Small intestine (tissue), 7 donors: ENCODE data around the gene ROCK2. TPM values are rescaled to one million over a fixed set of nuclear protein-coding genes. Genes with fewer than 3 reads are reported as not detected.

Experiments used
- DNase-seq, 2 donors: peaks; one replicate each; pipeline versions ENCODE4 v3.0.0 to v3.0.0-alpha.2; 2013
- FAIRE-seq: peaks from 2 replicates; lab custom pipeline; 2012; peaks lifted over from hg19 to GRCh38; lab: Jason Lieb, UNC
- H3K27ac ChIP-seq, 3 donors: one replicate each; pipeline ENCODE4 v1.5.1; 2013; ENCODE audit warnings: low read length in 2 of 3, mild to moderate bottlenecking in 2 of 3, control low read depth in 1 of 3, inconsistent platforms in 1 of 3, low read depth in 1 of 3, moderate library complexity in 1 of 3
- H3K27me3 ChIP-seq, 3 donors: one replicate each; pipeline ENCODE4 v1.6.1; 2013; ENCODE audit warnings: low read length in 3 of 3, inconsistent platforms in 1 of 3; ENCODE audit not compliant: control insufficient read depth in 3 of 3, insufficient read depth in 3 of 3
- H3K36me3 ChIP-seq, 3 donors: one replicate each; pipeline ENCODE4 v1.6.1; 2013; ENCODE audit warnings: low read length in 3 of 3, inconsistent platforms in 1 of 3, low read depth in 1 of 3, mild to moderate bottlenecking in 1 of 3, moderate library complexity in 1 of 3; ENCODE audit not compliant: control insufficient read depth in 3 of 3, insufficient read depth in 2 of 3
- H3K4me1 ChIP-seq, 3 donors: one replicate each; pipeline ENCODE4 v1.6.1; 2013; ENCODE audit warnings: low read length in 2 of 3, inconsistent platforms in 1 of 3, low read depth in 1 of 3, mild to moderate bottlenecking in 1 of 3, moderate library complexity in 1 of 3; ENCODE audit not compliant: control insufficient read depth in 3 of 3, insufficient read depth in 2 of 3
- H3K4me3 ChIP-seq, 3 donors: one replicate each; pipeline ENCODE4 v1.5.1; 2013; ENCODE audit warnings: low read length in 3 of 3, control low read depth in 1 of 3, inconsistent platforms in 1 of 3, low read depth in 1 of 3, mild to moderate bottlenecking in 1 of 3, moderate library complexity in 1 of 3
- H3K9me3 ChIP-seq, 2 donors: one replicate each; pipeline ENCODE4 v1.6.1; 2013; ENCODE audit warnings: low read depth in 1 of 2, low read length in 1 of 2; ENCODE audit not compliant: control insufficient read depth in 2 of 2, insufficient read depth in 1 of 2
- WGBS, 3 donors: extraction: QIAGEN DNeasy Blood & Tissue Kit; methylation state at CpG; one replicate each; pipeline ENCODE4 v1.1.7; 2013; 5-methylcytosine and 5-hydroxymethylcytosine counted together
- polyA plus RNA-seq, 4 donors: library from polyadenylated mRNA; stranded (reverse) in 3 of 4; unstranded in 1 of 4; fragments of 200-250 nt in 3 of 4; fragments of 120-200 nt in 1 of 4; gene quantifications; one replicate each; pipeline versions ENCODE4 v1.2.1 to v1.2.3, GENCODE V29; 2013
- donor health status: healthy with polysubstance abuse.
- donor health status: control.
- donor health status: control.
- donor health status: Bipolar disorder and iron deficiency.
- donor health status: healthy.

ROCK2 gene
- polyA plus RNA-seq, 4 donors: 12.0 to 53.2 (median 16.0) TPM

GRCh38 chr2:11146076-11146475, 198.4 kb downstream of the ROCK2 start:
- WGBS, 3 donors: 91 to 93% (median 91%) methylated on average over 3 of the region's 3 CpGs
- DNase-seq: no peak
- H3K36me3 ChIP-seq: no peaks in the 10 kb centered on the region
- peaks cover 0 to 3% (median 0%) of the 10 kb centered on the region in 3 donors for H3K27me3 ChIP-seq
- no peaks in the 10 kb centered on the region for H3K4me1 ChIP-seq
- H3K4me3 ChIP-seq: no peak overlapping the region
- no peak for FAIRE-seq
- H3K9me3 ChIP-seq: peaks cover 0 to 8% of the 10 kb centered on the region in 2 donors
- H3K27ac ChIP-seq: no peak overlapping the region

GRCh38 chr2:11145350-11145749, 199.1 kb downstream of the ROCK2 start:
- Histone ChIP-seq H3K27ac (no peak overlapping the region), H3K4me1 (no peaks in the 10 kb centered on the region), H3K4me3 (no peak overlapping the region), H3K9me3 (peaks cover 0 to 8% of the 10 kb centered on the region in 2 donors), H3K27me3 (peaks cover 0 to 3% (median 0%) of the 10 kb centered on the region in 3 donors), H3K36me3 (no peaks in the 10 kb centered on the region)
- DNase-seq: no peak
- WGBS, 3 donors: 78 to 84% (median 82%) methylated on average over 1 of the region's 1 CpG
- no peak for FAIRE-seq

GRCh38 chr2:11144738-11145079, 199.7 kb downstream of the ROCK2 start:
- 85 to 88% (median 85%) methylated on average over 6 of the region's 6 CpGs for WGBS, 3 donors
- no peak for FAIRE-seq
- Histone ChIP-seq H3K9me3 (peaks cover 0 to 8% of the 10 kb centered on the region in 2 donors), H3K4me3 (no peak overlapping the region), H3K36me3 (no peaks in the 10 kb centered on the region), H3K27ac (no peak overlapping the region), H3K27me3 (peaks cover 0 to 3% (median 0%) of the 10 kb centered on the region in 3 donors), H3K4me1 (no peaks in the 10 kb centered on the region)
- DNase-seq: no peak

- H3K4me3 ChIP-seq: no peak overlapping the region
- DNase-seq: no peak
- 73 to 80% (median 77%) methylated on average over 7 of the region's 7 CpGs for WGBS, 3 donors
- peaks cover 0 to 3% (median 0%) of the 10 kb centered on the region in 3 donors for H3K27me3 ChIP-seq
- no peak overlapping the region for H3K27ac ChIP-seq
- FAIRE-seq: no peak
- no peaks in the 10 kb centered on the region for H3K4me1 ChIP-seq
- peaks cover 0 to 8% of the 10 kb centered on the region in 2 donors for H3K9me3 ChIP-seq
- H3K36me3 ChIP-seq: no peaks in the 10 kb centered on the region
These were observed 200.2 kb downstream of the ROCK2 start for GRCh38 chr2:11144077-11144737.

GRCh38 chr2:11142987-11143386, 201.4 kb downstream of the ROCK2 start:
- no peak overlapping the region for H3K27ac ChIP-seq
- no peaks in the 10 kb centered on the region for H3K36me3 ChIP-seq
- no peaks in the 10 kb centered on the region for H3K4me1 ChIP-seq
- H3K9me3 ChIP-seq: peaks cover 0 to 8% of the 10 kb centered on the region in 2 donors
- peaks cover 0 to 3% (median 0%) of the 10 kb centered on the region in 3 donors for H3K27me3 ChIP-seq
- 78 to 86% (median 79%) methylated on average over 6 of the region's 6 CpGs for WGBS, 3 donors
- no peak for FAIRE-seq
- no peak for DNase-seq
- H3K4me3 ChIP-seq: no peak overlapping the region

- 30 to 69% (median 58%) methylated on average over 3 of the region's 3 CpGs for WGBS, 3 donors
- Histone ChIP-seq H3K27ac (no peak overlapping the region), H3K27me3 (peaks cover 0 to 3% (median 0%) of the 10 kb centered on the region in 3 donors), H3K9me3 (peaks cover 0 to 5% of the 10 kb centered on the region in 2 donors), H3K4me1 (no peaks in the 10 kb centered on the region), H3K36me3 (no peaks in the 10 kb centered on the region), H3K4me3 (no peak overlapping the region)
- DNase-seq (peak in 1 of 2 donors; percentile 21), FAIRE-seq (no peak)
These were observed 202.1 kb downstream of the ROCK2 start for GRCh38 chr2:11142330-11142729.

- DNase-seq (no peak), FAIRE-seq (no peak)
- H3K27ac ChIP-seq: no peak overlapping the region
- peaks cover 0 to 2% of the 10 kb centered on the region in 2 donors for H3K9me3 ChIP-seq
- H3K36me3 ChIP-seq: no peaks in the 10 kb centered on the region
- no peaks in the 10 kb centered on the region for H3K4me1 ChIP-seq
- H3K4me3 ChIP-seq: no peak overlapping the region
- peaks cover 0 to 5% (median 0%) of the 10 kb centered on the region in 3 donors for H3K27me3 ChIP-seq
- 62 to 79% (median 77%) methylated on average over 4 of the region's 4 CpGs for WGBS, 3 donors
These were observed 203.1 kb downstream of the ROCK2 start for GRCh38 chr2:11141319-11141718.

GRCh38 chr2:11140492-11140891, 203.9 kb downstream of the ROCK2 start:
- H3K27ac ChIP-seq: no peak overlapping the region
- peaks cover 0 to under 1% of the 10 kb centered on the region in 2 donors for H3K9me3 ChIP-seq
- DNase-seq (no peak), FAIRE-seq (no peak)
- WGBS, 3 donors: 75 to 81% (median 76%) methylated on average over 4 of the region's 4 CpGs
- H3K4me1 ChIP-seq: no peaks in the 10 kb centered on the region
- H3K36me3 ChIP-seq: no peaks in the 10 kb centered on the region
- peaks cover 0 to 6% (median 0%) of the 10 kb centered on the region in 3 donors for H3K27me3 ChIP-seq
- no peak overlapping the region for H3K4me3 ChIP-seq
